B cell (primary cell): ENCODE measurements around the gene PSMC6. TPM values are rescaled to one million over a fixed set of nuclear protein-coding genes. Genes with fewer than 3 reads are reported as not detected.

Source experiments
- ATAC-seq: fragments of 200-7000 bp; cut with Tn5 transposase; one replicate; pipeline ENCODE4 v1.10.0; 2021; ENCODE audit warnings: low read depth, mild to moderate bottlenecking, moderate number of reproducible peaks, moderate library complexity
- CTCF ChIA-PET: fragments of 350-600 bp; sonication (Branson Sonifier 250); formaldehyde crosslinking; loops from one replicate; lab custom pipeline; 2021; ENCODE audit warnings: antibody characterized with exemption, inconsistent platforms; lab: Charles Lee
- POLR2A ChIA-PET: fragments of 350-600 bp; sonication (Branson Sonifier 250); formaldehyde crosslinking; loops from one replicate; lab custom pipeline; 2021; ENCODE audit warnings: antibody characterized with exemption; lab: Charles Lee
- DNase-seq: peaks from one replicate; pipeline ENCODE4 v3.0.0; 2013
- H2AFZ ChIP-seq: 2 replicates; pipeline ENCODE4 v1.6.1; 2012; ENCODE audit warnings: mild to moderate bottlenecking, low read depth, low read length; ENCODE audit not compliant: insufficient read depth, poor library complexity, severe bottlenecking
- H3K27ac ChIP-seq, 2 donors: 1 replicate in 1 of 2; 2 replicates in 1 of 2; pipeline ENCODE4 v1.5.1; 2012 to 2013; ENCODE audit warnings: low read length in 2 of 2, mild to moderate bottlenecking in 2 of 2, moderate library complexity in 1 of 2
- H3K27me3 ChIP-seq, 4 experiments: fragments of 200-600 bp in 1 of 4; sonication (generic) in 1 of 4; replicated peaks in 1 of 4; 1 replicate in 2 of 4; 2 replicates in 2 of 4; pipeline versions ENCODE4 v1.6.1 to v1.7.0; 2013 to 2016; ENCODE audit warnings: low read length in 3 of 4, mild to moderate bottlenecking in 2 of 4, mixed read lengths in 1 of 4, moderate library complexity in 1 of 4; ENCODE audit not compliant: insufficient read depth in 4 of 4, control insufficient read depth in 3 of 4; ENCODE audit errors: control extremely low read depth in 1 of 4
- H3K36me3 ChIP-seq, 2 experiments: replicated peaks in 1 of 2; 1 replicate in 1 of 2; 2 replicates in 1 of 2; pipeline versions ENCODE4 v1.6.1 to v1.7.1; 2013; ENCODE audit warnings: low read length in 1 of 2; ENCODE audit not compliant: insufficient read depth in 2 of 2, control insufficient read depth in 1 of 2; ENCODE audit errors: control extremely low read depth in 1 of 2, extremely low read depth in 1 of 2
- H3K4me1 ChIP-seq, 2 donors: fragments of 200-600 bp in 1 of 2; sonication (generic) in 1 of 2; 1 replicate in 1 of 2; 2 replicates in 1 of 2; pipeline versions ENCODE4 v1.5.1 to v1.6.1; 2013 to 2017; ENCODE audit warnings: low read length in 2 of 2; ENCODE audit not compliant: control insufficient read depth in 2 of 2, insufficient read depth in 2 of 2
- H3K4me2 ChIP-seq: replicated peaks from 2 replicates; pipeline ENCODE3; 2012; ENCODE audit warnings: mild to moderate bottlenecking, low read depth, low read length; ENCODE audit not compliant: poor library complexity, severe bottlenecking
- H3K4me3 ChIP-seq, 5 experiments: fragments of 200-600 bp in 1 of 5; sonication (generic) in 1 of 5; 1 replicate in 3 of 5; 2 replicates in 2 of 5; pipeline versions ENCODE4 v1.5.1 to v1.7.0; 2011 to 2016; ENCODE audit warnings: low read length in 4 of 5, mild to moderate bottlenecking in 4 of 5, low read depth in 2 of 5, control low read depth in 1 of 5, moderate library complexity in 1 of 5; ENCODE audit not compliant: insufficient read depth in 1 of 5; ENCODE audit errors: control extremely low read depth in 1 of 5, extremely low read depth in 1 of 5
- H3K79me2 ChIP-seq: fragments of 200-600 bp; sonication (generic); one replicate; pipeline ENCODE4 v1.6.0; 2016; ENCODE audit warnings: low read length; ENCODE audit not compliant: control insufficient read depth, insufficient read depth
- H3K9ac ChIP-seq: fragments of 200-600 bp; sonication (generic); 2 replicates; pipeline ENCODE4 v1.6.1; 2017; ENCODE audit warnings: mild to moderate bottlenecking, low read length, moderate library complexity
- H3K9me3 ChIP-seq, 3 donors: one replicate each; pipeline versions ENCODE4 v1.6.1 to v1.7.1; 2013; ENCODE audit warnings: low read length in 2 of 3; ENCODE audit not compliant: control insufficient read depth in 2 of 3, insufficient read depth in 1 of 3; ENCODE audit errors: control extremely low read depth in 1 of 3
- H4K20me1 ChIP-seq: 2 replicates; pipeline ENCODE4 v1.6.0; 2012; ENCODE audit warnings: mild to moderate bottlenecking, low read length; ENCODE audit not compliant: insufficient read depth, control insufficient read depth, poor library complexity, severe bottlenecking
- H3K27ac Mint-ChIP-seq: one replicate; pipeline ENCODE4 v1.8.0; 2021; ENCODE audit warnings: mixed read lengths
- H3K27me3 Mint-ChIP-seq: one replicate; pipeline ENCODE4 v1.8.0; 2021; ENCODE audit warnings: mixed read lengths
- H3K4me1 Mint-ChIP-seq: one replicate; pipeline ENCODE4 v1.8.0; 2021; ENCODE audit warnings: mixed read lengths
- H3K4me3 Mint-ChIP-seq: one replicate; pipeline ENCODE4 v1.8.0; 2021; ENCODE audit warnings: mixed read lengths
- H3K9me3 Mint-ChIP-seq: one replicate; pipeline ENCODE4 v1.8.0; 2022; ENCODE audit warnings: mixed read lengths; ENCODE audit not compliant: insufficient read depth
- CTCF ChIP-seq: fragments of 200-600 bp; IDR thresholded peaks from one replicate; pipeline ENCODE4 v1.8.0; 2022; ENCODE audit warnings: antibody characterized with exemption, mild to moderate bottlenecking
- EZH2 ChIP-seq: IDR thresholded peaks from 2 replicates; pipeline ENCODE4 v1.6.1; 2012; ENCODE audit warnings: borderline replicate concordance, low read depth, mild to moderate bottlenecking, moderate library complexity, low read length; ENCODE audit not compliant: insufficient read depth, poor library complexity, severe bottlenecking
- WGBS: methylation state at CpG from one replicate; pipeline ENCODE4 v1.1.5; 2013; ENCODE audit warnings: missing lambda C conversion rate; ENCODE audit not compliant: insufficient coverage; 5-methylcytosine and 5-hydroxymethylcytosine counted together
- intact Hi-C: fragments of 100-400 bp; cut with micrococcal nuclease; formaldehyde crosslinking; loops from one replicate; pipeline ENCODE4 v1.10.0; 2022
- polyA minus RNA-seq: library from RNA; depleted of rRNA, polyadenylated mRNA; stranded (reverse); fragments of >200 nt; gene quantifications from 2 replicates; pipeline ENCODE4 v1.2.3, GENCODE V29; 2012
- polyA plus RNA-seq: library from polyadenylated mRNA; depleted of rRNA; stranded (reverse); fragments of >200 nt; gene quantifications from 2 replicates; pipeline ENCODE4 v1.2.3, GENCODE V29; 2012
- total RNA-seq, 2 donors: library from RNA; stranded (reverse); fragments of 120-200 nt in 1 of 2; gene quantifications; 1 replicate in 1 of 2; 2 replicates in 1 of 2; pipeline versions ENCODE4 v1.2.3 to v1.2.4, GENCODE V29; 2013 to 2022

Gene PSMC6
- total RNA-seq = 75.3 and 92.2 TPM in 2 replicates
- total RNA-seq (2013) = 115 TPM
- polyA plus RNA-seq = 35.6 and 80.0 TPM in 2 replicates
- 34.6 and 36.7 TPM in 2 replicates for polyA minus RNA-seq

GRCh38 chr14:52706724-52707706 is at the start of gene PSMC6:
Gene PSMC6 (plus strand): TSS chr14:52707200. CDS start chr14:52707220, 20 bp downstream.
- TF ChIP-seq CTCF (no peak), EZH2 (no peak)
- Histone ChIP-seq H3K27me3 (no peaks in the 10 kb centered on the region), H3K79me2 (peaks cover 56% of the 10 kb centered on the region), H3K9me3 (peaks cover 0 to 3% (median 0%) of the 10 kb centered on the region in 3 donors), H3K9ac (peak within 1 kb of the TSS; percentile 95), H3K4me1 (peaks cover 16% of the 10 kb centered on the region in 2 donors), H2AFZ (peak within 1 kb of the TSS; percentile 93), H3K4me2 (peak within 1 kb of the TSS; percentile 87), H3K4me3 (peak within 1 kb of the TSS; percentile 83 to 94 (median 88)), H4K20me1 (peaks cover 12% of the 10 kb centered on the region), H3K36me3 (peaks cover 0 to 24% of the 10 kb centered on the region in 2 experiments), H3K27ac (peak within 1 kb of the TSS; percentile 67 to 90)
- Mint-ChIP-seq H3K27ac (peak within 1 kb of the TSS; percentile 98), H3K27me3 (no peaks in the 10 kb centered on the region), H3K4me1 (peaks cover 24% of the 10 kb centered on the region), H3K9me3 (no peaks in the 10 kb centered on the region), H3K4me3 (peak within 1 kb of the TSS; percentile 98)
- ATAC-seq (peak; percentile 99), DNase-seq (peak; percentile 94)
- POLR2A ChIA-PET = interaction anchor here (0.7 to 1.2 kb wide), 3 partner anchors 23 to 83 kb away, joined by 3 to 7 read pairs (median 3); partner anchors contain the start of gene STYX
- WGBS = under 1% methylated on average over 39 of the region's 43 CpGs
- CTCF ChIA-PET = no interaction called here
- intact Hi-C loops = loop anchor here (1.0 to 10.0 kb wide), 8 partner anchors 13 to 1688 kb away; partner anchors contain the start of genes CDKN3, DDHD1, GNPNAT1 and GPR137C

GRCh38 chr14:52660325-52660724 is 46.7 kb upstream of the PSMC6 start:
- Histone ChIP-seq H3K9me3 (no peaks in the 10 kb centered on the region), H3K4me3 (no peak overlapping the region), H3K9ac (no peak overlapping the region), H3K36me3 (peaks cover 6 to 22% of the 10 kb centered on the region in 2 experiments), H3K27ac (no peak overlapping the region), H3K27me3 (no peaks in the 10 kb centered on the region), H3K4me2 (no peak overlapping the region), H2AFZ (no peak overlapping the region), H3K4me1 (no peaks in the 10 kb centered on the region), H3K79me2 (no peaks in the 10 kb centered on the region), H4K20me1 (no peaks in the 10 kb centered on the region)
- CTCF ChIA-PET = no interaction called here
- DNase-seq (no peak), ATAC-seq (no peak)
- Mint-ChIP-seq H3K27ac (no peak overlapping the region), H3K4me1 (no peaks in the 10 kb centered on the region), H3K27me3 (no peaks in the 10 kb centered on the region), H3K4me3 (no peak overlapping the region), H3K9me3 (no peaks in the 10 kb centered on the region)
- POLR2A ChIA-PET = no interaction called here
- intact Hi-C loops = no loop called here
- TF ChIP-seq CTCF (no peak), EZH2 (no peak)
